Measurements from ENCODE around the gene FAIM2. TPM values are rescaled to one million over a fixed set of nuclear protein-coding genes. Genes with fewer than 3 reads are reported as not detected.

Gene FAIM2
- total RNA-seq, 1 experiment from 2014 or later, result 0.09 TPM

GRCh38 chr12:49923880-49924556 is 20.3 kb upstream of the FAIM2 start:
- Mint-ChIP-seq H3K27ac (ENCODE audit: unreplicated experiment) (no peak overlapping the region), H3K4me3 (ENCODE audit: unreplicated experiment) (no peak overlapping the region), H3K9me3 (ENCODE audit: unreplicated experiment) (no peaks in the 10 kb centered on the region), H3K4me1 (ENCODE audit: low read depth, unreplicated experiment) (no peaks in the 10 kb centered on the region), H3K27me3 (ENCODE audit: insufficient read depth, unreplicated experiment) (no peaks in the 10 kb centered on the region), H3K36me3 (ENCODE audit: insufficient read depth, unreplicated experiment) (no peaks in the 10 kb centered on the region)
- ChIA-PET POLR2A (no interaction called here), CTCF (no interaction called here)
- Histone ChIP-seq H3K27me3 (replicated peaks; ENCODE audit: control insufficient read depth, insufficient read depth, low read length) (no peaks in the 10 kb centered on the region), H3K9me3 (no peaks in the 10 kb centered on the region), H3K4me3 (ENCODE audit: low read depth, low read length) (no peak overlapping the region), H3K36me3 (ENCODE audit: control insufficient read depth, insufficient read depth, low read length) (no peaks in the 10 kb centered on the region), H3K4me1 (no peaks in the 10 kb centered on the region)
- intact Hi-C loops (cut with micrococcal nuclease; ENCODE audit: unreplicated experiment), result no loop called here
- no TSS peak for BruUV-seq (replicated peaks)
- TF ChIP-seq, protein P1, sequence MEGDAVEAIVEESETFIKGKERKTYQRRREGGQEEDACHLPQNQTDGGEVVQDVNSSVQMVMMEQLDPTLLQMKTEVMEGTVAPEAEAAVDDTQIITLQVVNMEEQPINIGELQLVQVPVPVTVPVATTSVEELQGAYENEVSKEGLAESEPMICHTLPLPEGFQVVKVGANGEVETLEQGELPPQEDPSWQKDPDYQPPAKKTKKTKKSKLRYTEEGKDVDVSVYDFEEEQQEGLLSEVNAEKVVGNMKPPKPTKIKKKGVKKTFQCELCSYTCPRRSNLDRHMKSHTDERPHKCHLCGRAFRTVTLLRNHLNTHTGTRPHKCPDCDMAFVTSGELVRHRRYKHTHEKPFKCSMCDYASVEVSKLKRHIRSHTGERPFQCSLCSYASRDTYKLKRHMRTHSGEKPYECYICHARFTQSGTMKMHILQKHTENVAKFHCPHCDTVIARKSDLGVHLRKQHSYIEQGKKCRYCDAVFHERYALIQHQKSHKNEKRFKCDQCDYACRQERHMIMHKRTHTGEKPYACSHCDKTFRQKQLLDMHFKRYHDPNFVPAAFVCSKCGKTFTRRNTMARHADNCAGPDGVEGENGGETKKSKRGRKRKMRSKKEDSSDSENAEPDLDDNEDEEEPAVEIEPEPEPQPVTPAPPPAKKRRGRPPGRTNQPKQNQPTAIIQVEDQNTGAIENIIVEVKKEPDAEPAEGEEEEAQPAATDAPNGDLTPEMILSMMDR (IDR thresholded peaks at IDR 0.05; ENCODE audit: insufficient read depth in 1 of 2, low read depth in 1 of 2, low read length in 1 of 2, severe bottlenecking in 1 of 2, unreplicated experiment in 1 of 2), result no peak
- DNase-seq, result no peak

DNA sequence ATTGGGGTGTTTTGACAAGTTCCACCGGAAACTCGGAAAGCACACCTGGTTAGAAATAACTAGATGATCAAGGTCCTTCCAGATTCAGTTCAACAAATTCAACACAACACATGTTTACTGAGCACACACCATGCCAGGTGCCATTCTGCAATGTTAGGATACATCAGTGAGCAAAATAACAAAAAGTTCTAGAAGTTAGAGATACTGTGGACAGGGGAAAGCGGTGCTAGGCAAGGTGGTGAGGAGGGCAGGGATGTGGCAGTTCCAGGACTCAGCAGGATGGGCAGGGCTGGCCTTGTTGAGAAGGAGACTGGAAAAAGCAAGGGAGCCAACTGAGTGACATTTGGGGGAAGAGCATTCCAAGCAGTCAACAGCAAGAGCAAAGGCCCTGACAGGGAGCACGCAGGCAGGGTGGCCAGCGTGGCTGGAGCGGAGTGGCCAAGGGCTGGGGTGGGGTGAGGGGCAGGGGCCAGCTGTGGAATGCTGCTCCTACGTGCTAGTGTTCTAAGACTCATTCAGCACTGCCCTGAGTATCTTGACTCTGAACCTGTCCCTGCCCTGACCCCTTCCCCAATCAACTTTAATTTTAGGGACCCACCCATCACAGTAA is 19.4 kb upstream of the FAIM2 start:
- Mint-ChIP-seq H3K4me3 (ENCODE audit: unreplicated experiment) (no peak overlapping the region), H3K4me1 (ENCODE audit: low read depth, unreplicated experiment) (no peaks in the 10 kb centered on the region), H3K27me3 (ENCODE audit: insufficient read depth, unreplicated experiment) (no peaks in the 10 kb centered on the region), H3K9me3 (ENCODE audit: unreplicated experiment) (no peaks in the 10 kb centered on the region), H3K27ac (ENCODE audit: unreplicated experiment) (no peak overlapping the region), H3K36me3 (ENCODE audit: insufficient read depth, unreplicated experiment) (no peaks in the 10 kb centered on the region)
- DNase-seq, result no peak
- Histone ChIP-seq H3K27me3 (replicated peaks; ENCODE audit: control insufficient read depth, insufficient read depth, low read length) (no peaks in the 10 kb centered on the region), H3K9me3 (no peaks in the 10 kb centered on the region), H3K4me1 (no peaks in the 10 kb centered on the region), H3K36me3 (ENCODE audit: control insufficient read depth, insufficient read depth, low read length) (no peaks in the 10 kb centered on the region), H3K4me3 (ENCODE audit: low read depth, low read length) (no peak overlapping the region)
- POLR2A ChIA-PET, result no interaction called here
- CTCF ChIA-PET, result no interaction called here
- TF ChIP-seq, protein P1 (IDR thresholded peaks at IDR 0.05; ENCODE audit: insufficient read depth in 1 of 2, low read depth in 1 of 2, low read length in 1 of 2, severe bottlenecking in 1 of 2, unreplicated experiment in 1 of 2), result no peak
- intact Hi-C loops (cut with micrococcal nuclease; ENCODE audit: unreplicated experiment), result no loop called here
- no TSS peak for BruUV-seq (replicated peaks)

GRCh38 chr12:49922349-49923034 is 18.8 kb upstream of the FAIM2 start:
- no peaks in the 10 kb centered on the region for H3K27me3 ChIP-seq (replicated peaks; ENCODE audit: control insufficient read depth, insufficient read depth, low read length)
- ChIA-PET CTCF (no interaction called here), POLR2A (no interaction called here)
- Mint-ChIP-seq H3K27ac (ENCODE audit: unreplicated experiment) (no peak overlapping the region), H3K4me1 (ENCODE audit: low read depth, unreplicated experiment) (no peaks in the 10 kb centered on the region), H3K27me3 (ENCODE audit: insufficient read depth, unreplicated experiment) (no peaks in the 10 kb centered on the region), H3K36me3 (ENCODE audit: insufficient read depth, unreplicated experiment) (no peaks in the 10 kb centered on the region), H3K4me3 (ENCODE audit: unreplicated experiment) (no peak overlapping the region), H3K9me3 (ENCODE audit: unreplicated experiment) (no peaks in the 10 kb centered on the region)
- no peaks in the 10 kb centered on the region for H3K4me1 ChIP-seq
- DNase-seq, result no peak
- intact Hi-C loops (cut with micrococcal nuclease; ENCODE audit: unreplicated experiment), result no loop called here
- no peaks in the 10 kb centered on the region for H3K36me3 ChIP-seq (ENCODE audit: control insufficient read depth, insufficient read depth, low read length)
- H3K4me3 ChIP-seq (ENCODE audit: low read depth, low read length), result no peak overlapping the region
- TF ChIP-seq, protein P1 (IDR thresholded peaks at IDR 0.05; ENCODE audit: insufficient read depth in 1 of 2, low read depth in 1 of 2, low read length in 1 of 2, severe bottlenecking in 1 of 2, unreplicated experiment in 1 of 2), result no peak
- H3K9me3 ChIP-seq, result no peaks in the 10 kb centered on the region
- BruUV-seq (replicated peaks), result no TSS peak

Data from Caco-2 (cell line).